ENCODE data around the gene MED25. TPM values are rescaled to one million over a fixed set of nuclear protein-coding genes. Genes with fewer than 3 reads are reported as not detected.

MED25 gene
- polyA plus RNA-seq, 2 of the 4 experiments (the other 2 are of a cell fraction) = 20.4 to 40.1 TPM

DNA sequence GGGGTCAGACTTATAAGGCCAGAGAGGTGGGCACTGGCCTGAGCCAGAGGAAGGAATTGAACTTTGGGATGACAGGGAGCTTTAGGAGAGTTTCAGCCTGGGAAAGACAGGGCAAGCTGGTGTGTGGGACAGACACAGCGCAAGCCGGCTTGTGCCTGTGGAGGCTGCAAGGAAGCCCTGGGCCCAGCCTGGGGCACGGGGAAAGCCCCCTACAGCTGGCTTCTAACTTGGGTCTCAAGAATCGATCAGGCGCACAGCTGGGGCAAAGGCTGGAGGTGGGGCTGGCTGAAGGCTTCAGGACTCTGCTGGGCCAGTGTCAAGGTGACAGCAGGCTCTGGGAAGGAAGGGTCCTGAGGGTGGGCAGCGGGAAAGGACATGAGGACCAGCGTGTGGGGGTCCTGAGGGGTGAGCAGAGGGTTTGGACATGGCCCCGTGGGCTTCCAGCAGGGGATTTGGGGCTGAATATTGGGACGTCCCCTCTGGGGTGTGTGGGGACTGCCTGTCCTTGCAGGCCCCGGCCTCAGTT, 35.8 kb downstream of the MED25 start:
- ChIA-PET POLR2A (interaction anchor here (0.7 to 1.6 kb wide), 2 partner anchors 11 to 14 kb away, joined by 3 to 4 read pairs; partner anchors contain the start of gene PNKP), CTCF (interaction anchor here (0.6 to 2.8 kb wide), 5 partner anchors 10 to 101 kb away, joined by 3 to 13 read pairs (median 4); no protein-coding TSS in a partner anchor)
- Histone ChIP-seq H3K4me2 (no peak overlapping the region; the same call in 2 of the 3 replicates), H3K9me3 (no peaks in the 10 kb centered on the region), H3K27ac (no peak overlapping the region), H3K4me1 (peaks cover 23% of the 10 kb centered on the region), H3K4me3 (no peak overlapping the region)
- DNase-seq (ENCODE audit: low read depth in 1 of 2, low spot score in 1 of 2) = no peak
- FAIRE-seq = no peak
- no peak for ATAC-seq
- WGBS (ENCODE audit: missing lambda C conversion rate) = 92% methylated on average over 10 of the region's 10 CpGs
- TF ChIP-seq POLR2AphosphoS2 (conservative IDR thresholded peaks at IDR 0.05; ENCODE audit: low read length) (0 out of 2 replicates have a peak, but pooled peaks have one; percentile 12), TP53 (CRISPR knock-in tag; IDR thresholded peaks at IDR 0.05) (no peak), HOXB13 (CRISPR knock-in tag; IDR thresholded peaks at IDR 0.05; ENCODE audit: low read depth) (no peak), ESRRA (IDR thresholded peaks at IDR 0.05; ENCODE audit: borderline replicate concordance, low read length) (no peak)

DNA sequence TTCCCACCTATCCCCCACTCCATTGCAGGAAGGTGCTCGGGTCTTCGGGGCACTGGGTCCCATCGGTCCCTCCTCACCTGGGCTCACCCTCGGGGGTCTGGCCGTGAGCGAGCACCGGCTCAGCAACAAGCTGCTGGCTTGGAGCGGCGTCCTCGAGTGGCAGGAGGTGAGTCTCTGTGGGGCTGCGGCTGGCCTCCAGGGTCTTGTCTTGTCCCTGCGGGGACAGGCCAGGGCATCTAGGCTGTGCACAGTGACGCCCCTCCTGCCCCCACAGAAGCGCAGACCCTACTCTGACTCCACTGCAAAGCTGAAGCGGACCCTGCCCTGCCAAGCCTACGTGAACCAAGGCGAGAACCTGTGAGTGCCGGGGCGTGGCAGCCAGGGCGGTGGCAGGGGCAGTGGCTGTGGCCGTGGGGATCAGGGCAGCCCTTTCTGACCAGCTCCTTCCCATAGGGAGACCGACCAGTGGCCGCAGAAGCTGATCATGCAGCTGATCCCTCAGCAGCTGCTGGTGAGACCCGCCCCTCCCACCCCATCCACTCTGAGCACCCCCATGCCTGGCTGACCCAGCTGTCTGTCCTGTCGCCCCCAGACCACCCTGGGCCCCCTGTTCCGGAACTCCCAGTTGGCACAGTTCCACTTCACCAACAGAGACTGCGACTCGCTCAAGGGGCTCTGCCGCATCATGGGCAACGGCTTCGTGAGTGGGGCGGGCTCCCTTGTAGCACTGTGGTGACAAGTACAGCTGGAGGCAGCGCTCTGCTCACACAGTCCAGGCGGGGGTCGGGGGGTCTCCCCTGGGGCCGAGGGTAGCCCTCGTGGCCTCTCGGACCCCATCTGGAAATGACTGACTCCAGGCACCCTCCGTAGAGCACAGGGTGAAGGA, 36.5 kb downstream of the MED25 start:
- no peak for FAIRE-seq
- 93% methylated on average over 29 of the region's 39 CpGs for WGBS (ENCODE audit: missing lambda C conversion rate)
- ChIA-PET POLR2A (interaction anchor here (1.6 kb wide), 1 partner anchor 13 kb away, joined by 4 read pairs; the partner anchor contains the start of gene PNKP), CTCF (interaction anchor here (0.6 to 2.8 kb wide), 3 partner anchors 9 to 171 kb away, joined by 4 to 13 read pairs (median 7); no protein-coding TSS in a partner anchor)
- ATAC-seq = no peak
- DNase-seq (ENCODE audit: low read depth in 1 of 2, low spot score in 1 of 2) = no peak
- Histone ChIP-seq H3K4me2 (no peak overlapping the region), H3K27ac (no peak overlapping the region), H3K4me3 (no peak overlapping the region), H3K9me3 (no peaks in the 10 kb centered on the region), H3K4me1 (peaks cover 30% of the 10 kb centered on the region)
- TF ChIP-seq, protein P1, sequence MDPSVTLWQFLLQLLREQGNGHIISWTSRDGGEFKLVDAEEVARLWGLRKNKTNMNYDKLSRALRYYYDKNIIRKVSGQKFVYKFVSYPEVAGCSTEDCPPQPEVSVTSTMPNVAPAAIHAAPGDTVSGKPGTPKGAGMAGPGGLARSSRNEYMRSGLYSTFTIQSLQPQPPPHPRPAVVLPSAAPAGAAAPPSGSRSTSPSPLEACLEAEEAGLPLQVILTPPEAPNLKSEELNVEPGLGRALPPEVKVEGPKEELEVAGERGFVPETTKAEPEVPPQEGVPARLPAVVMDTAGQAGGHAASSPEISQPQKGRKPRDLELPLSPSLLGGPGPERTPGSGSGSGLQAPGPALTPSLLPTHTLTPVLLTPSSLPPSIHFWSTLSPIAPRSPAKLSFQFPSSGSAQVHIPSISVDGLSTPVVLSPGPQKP (IDR thresholded peaks at IDR 0.05; ENCODE audit: low read depth, low read length) = no peak
- TF ChIP-seq POLR2AphosphoS2 (conservative IDR thresholded peaks at IDR 0.05; ENCODE audit: low read length) (no peak), NR3C1 (IDR thresholded peaks at IDR 0.05) (no peak), TFCP2L1 (CRISPR knock-in tag; IDR thresholded peaks at IDR 0.05) (no peak), RCOR1 (IDR thresholded peaks at IDR 0.05; ENCODE audit: low read depth, low read length) (no peak), EHMT2 (IDR thresholded peaks at IDR 0.05; ENCODE audit: low read depth) (no peak), PHF8 (IDR thresholded peaks at IDR 0.05; ENCODE audit: borderline replicate concordance, low read depth) (no peak), JUN (IDR thresholded peaks at IDR 0.05) (peak in 1 of 2 experiments; percentile 8; a peak in 1 of 5 replicates), RFX5 (IDR thresholded peaks at IDR 0.05) (no peak), HEYL (CRISPR knock-in tag; IDR thresholded peaks at IDR 0.05) (no peak), POLR2A (IDR thresholded peaks at IDR 0.05; ENCODE audit: low read length) (0 out of 2 replicates have a peak, but pooled peaks have one; percentile 20)
- TF ChIP-seq, protein P2, sequence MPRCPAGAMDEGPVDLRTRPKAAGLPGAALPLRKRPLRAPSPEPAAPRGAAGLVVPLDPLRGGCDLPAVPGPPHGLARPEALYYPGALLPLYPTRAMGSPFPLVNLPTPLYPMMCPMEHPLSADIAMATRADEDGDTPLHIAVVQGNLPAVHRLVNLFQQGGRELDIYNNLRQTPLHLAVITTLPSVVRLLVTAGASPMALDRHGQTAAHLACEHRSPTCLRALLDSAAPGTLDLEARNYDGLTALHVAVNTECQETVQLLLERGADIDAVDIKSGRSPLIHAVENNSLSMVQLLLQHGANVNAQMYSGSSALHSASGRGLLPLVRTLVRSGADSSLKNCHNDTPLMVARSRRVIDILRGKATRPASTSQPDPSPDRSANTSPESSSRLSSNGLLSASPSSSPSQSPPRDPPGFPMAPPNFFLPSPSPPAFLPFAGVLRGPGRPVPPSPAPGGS (IDR thresholded peaks at IDR 0.05) = no peak
- TF ChIP-seq, protein P3, sequence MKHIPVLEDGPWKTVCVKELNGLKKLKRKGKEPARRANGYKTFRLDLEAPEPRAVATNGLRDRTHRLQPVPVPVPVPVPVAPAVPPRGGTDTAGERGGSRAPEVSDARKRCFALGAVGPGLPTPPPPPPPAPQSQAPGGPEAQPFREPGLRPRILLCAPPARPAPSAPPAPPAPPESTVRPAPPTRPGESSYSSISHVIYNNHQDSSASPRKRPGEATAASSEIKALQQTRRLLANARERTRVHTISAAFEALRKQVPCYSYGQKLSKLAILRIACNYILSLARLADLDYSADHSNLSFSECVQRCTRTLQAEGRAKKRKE (CRISPR knock-in tag; IDR thresholded peaks at IDR 0.05; ENCODE audit: low read depth) = no peak
- TF ChIP-seq, protein P4, sequence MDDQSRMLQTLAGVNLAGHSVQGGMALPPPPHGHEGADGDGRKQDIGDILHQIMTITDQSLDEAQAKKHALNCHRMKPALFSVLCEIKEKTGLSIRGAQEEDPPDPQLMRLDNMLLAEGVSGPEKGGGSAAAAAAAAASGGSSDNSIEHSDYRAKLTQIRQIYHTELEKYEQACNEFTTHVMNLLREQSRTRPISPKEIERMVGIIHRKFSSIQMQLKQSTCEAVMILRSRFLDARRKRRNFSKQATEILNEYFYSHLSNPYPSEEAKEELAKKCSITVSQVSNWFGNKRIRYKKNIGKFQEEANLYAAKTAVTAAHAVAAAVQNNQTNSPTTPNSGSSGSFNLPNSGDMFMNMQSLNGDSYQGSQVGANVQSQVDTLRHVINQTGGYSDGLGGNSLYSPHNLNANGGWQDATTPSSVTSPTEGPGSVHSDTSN (IDR thresholded peaks at IDR 0.05) = 0 out of 2 replicates have a peak, but pooled peaks have one; percentile 56

Measured in A549 (cell line).